GM21367 (cell line): ENCODE results near the gene ARTN.

Source experiments
- ATAC-seq: cut with Tn5 transposase; IDR thresholded peaks from one replicate; pipeline ENCODE4 v1.9.1; 2021; ENCODE audit not compliant: unreplicated experiment

ARTN gene

DNA sequence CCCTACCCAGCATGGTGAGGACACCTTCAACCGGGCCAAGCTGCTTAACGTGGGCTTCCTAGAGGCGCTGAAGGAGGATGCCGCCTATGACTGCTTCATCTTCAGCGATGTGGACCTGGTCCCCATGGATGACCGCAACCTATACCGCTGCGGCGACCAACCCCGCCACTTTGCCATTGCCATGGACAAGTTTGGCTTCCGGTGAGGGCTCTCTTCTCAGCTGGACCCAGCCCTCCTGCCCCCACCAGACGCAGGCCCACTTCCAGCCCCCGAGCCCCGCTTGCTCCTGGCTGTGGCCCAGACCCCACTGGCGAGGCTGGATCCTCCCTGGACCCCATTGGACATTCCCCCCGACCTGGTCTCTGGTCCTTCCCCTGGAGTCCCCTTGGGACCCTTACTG lies 51.3 kb downstream of the ARTN start:
- ATAC-seq: no peak

DNA sequence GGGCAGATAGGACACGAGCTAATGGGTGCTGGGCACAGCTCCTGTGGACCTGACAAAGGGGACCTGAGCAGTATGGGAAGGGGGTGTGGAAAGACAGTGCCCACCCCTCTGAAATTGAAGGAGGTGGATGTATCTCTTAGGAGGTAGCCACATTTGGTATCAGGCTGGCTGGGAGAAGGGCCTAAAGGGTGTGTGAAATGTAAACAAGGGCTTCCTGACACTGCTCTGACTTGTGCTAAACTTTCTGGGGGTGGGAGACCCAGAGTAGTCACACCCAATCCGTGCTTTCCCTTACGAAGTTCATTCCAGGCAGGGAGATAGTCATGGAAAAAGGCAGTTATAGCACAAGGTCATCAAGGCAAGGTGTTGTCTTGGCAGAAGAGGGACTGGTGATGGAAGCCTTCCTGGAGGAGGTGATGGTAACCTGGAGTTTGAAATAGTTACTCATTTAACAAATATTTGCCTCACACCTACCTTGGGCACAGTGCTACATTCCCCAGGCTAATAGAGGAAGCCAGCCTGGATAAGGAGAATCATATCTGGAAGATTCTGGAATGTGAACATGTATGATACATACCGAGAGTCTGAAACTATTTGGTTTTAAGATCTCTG lies 52.5 kb downstream of the ARTN start:
- no peak for ATAC-seq

DNA sequence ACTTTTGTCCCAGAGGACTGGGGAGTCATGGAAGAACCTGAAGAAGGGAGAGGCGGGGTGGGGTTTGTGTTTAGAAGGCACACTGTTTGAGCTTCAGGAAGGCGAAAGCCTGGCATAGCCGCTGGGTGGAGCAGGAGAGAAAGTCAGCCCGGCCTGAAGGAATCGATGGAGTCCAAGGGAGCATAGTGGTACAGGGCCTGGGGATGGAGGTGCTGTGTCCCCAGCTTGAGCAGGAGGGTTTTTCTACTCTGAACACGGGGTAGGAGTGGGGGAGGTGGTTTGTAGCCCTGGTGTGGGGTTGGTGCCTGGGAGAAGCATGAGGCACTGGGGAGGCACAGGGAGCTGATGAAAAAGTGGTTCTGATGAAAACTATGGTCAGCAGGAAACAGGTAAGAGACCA lies 53.1 kb downstream of the ARTN start:
- no peak for ATAC-seq
